ENCODE measurements around the gene MDFIC.
A peak's percentile ranks its signal among the peaks of the same experiment; 100 is the strongest.

The MDFIC gene

DNA sequence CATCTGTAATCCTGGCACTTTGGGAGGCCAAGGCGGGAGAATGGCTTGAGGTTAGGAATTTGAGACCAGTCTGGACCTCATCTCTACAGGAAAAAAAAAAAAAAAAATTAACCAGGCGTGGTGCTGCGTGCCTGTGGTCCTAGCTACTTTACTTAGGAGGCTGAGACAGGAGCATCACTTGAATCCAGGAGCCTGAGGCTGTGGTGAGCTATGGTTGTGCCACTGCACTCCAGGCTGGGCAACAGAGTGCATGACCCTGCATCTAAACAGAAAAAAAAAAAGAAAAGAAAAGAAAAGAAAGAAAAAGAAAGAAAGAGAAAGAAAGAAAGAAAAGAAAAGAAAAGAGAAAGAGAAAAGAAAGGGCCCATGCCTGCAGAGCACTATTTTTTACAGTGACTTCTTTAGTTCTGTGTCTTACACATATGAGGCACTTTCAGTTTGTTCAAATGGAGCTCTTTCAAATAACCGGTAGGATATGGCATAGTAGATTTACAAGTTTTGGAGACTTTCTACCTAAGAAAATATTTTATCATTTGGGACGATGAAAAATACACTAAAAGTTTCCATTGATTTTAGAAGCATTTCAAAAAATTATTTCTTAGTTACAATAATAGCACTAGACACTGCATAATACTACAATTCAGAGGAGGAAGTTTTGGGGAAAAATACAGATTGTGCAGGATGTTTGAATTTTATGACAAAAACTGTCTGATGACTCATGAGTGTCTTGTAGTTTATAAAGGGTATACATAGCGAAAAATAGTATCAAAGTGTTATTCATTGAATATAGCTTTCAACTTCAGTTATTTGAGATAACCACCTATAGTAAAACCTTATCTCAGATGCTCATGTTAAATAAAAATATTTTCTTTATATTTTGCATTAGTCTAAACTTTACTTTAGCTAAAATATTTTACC lies 75.9 kb downstream of the MDFIC start:
- no peak for DNase-seq

DNA sequence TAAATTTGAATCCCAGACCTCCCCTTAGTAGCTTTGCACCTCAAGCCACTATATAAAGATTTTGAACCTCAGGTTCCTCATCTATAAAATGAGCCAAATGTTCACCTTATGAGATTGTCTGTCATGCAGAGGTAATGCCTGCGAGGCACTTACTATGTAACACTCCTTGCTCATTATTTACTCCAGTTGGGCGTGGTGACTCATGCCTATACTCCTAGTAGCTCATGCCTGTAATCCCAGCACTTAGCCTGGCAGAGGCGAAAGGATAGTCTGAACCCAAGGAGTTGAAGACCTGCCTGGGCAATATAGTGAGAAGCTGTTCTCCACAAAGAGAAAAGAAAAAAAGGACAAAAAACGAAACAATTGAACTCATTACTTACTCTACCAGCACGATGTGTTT lies 82.2 kb downstream of the MDFIC start:
- no peak for DNase-seq

DNA sequence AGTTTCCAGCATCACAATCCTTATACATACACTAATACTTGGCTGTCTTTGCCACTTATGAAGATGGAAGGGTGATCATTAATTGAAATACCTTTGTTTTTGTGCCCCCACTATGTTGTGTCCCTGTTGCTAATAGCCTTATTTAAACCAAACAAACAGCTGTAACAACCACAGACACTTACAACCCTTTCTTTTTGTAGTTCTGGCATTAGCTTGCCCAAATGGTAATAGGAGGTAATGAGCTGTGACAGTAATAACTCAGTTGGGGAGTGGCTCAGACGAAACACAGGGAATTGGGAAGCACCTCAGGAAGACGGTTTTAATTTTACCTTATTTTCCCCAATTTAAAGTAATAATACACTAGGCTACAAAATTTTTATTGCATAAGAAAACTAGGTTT lies 83.4 kb downstream of the MDFIC start:
- no peak for DNase-seq

DNA sequence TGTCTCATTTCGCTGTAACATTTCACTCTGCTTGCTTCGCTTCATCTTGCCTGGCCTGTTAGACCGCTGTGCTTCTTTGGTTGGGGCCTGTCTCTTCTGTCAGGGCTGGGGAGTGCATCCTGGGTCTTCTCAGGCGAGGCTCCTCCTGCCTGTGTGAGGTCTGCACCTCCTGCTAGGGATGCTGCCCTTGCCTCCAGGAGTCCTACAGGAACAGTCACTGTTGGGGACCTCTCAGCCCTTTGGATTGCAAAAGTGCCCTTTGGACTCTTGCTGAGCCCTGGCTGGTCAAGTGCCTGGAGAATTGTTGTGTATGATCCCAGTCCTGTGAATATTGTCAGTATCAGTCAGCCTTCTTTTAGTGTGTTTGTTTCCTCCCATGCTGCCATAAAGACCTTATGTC lies 84.1 kb downstream of the MDFIC start:
- no peak for DNase-seq

DNA sequence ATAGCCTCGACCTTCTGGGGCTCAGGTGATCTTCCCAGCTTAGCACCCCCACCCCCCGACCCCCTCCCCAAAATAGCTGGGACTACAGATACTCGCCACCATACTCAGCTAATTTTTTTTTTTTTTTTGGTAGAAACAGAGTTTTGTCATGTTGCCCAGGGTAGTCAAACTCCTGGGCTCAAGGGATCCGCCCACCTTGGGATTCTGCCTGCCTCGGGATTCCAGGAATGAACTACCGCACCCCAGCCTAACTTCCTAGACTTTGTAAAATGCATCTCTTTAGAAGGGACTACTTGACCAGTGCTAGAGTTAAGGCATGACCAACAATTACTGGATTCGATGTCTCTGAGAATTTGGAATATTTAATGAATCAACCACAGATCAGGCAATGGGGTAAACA lies 85.9 kb downstream of the MDFIC start:
- DNase-seq, result no peak

DNA sequence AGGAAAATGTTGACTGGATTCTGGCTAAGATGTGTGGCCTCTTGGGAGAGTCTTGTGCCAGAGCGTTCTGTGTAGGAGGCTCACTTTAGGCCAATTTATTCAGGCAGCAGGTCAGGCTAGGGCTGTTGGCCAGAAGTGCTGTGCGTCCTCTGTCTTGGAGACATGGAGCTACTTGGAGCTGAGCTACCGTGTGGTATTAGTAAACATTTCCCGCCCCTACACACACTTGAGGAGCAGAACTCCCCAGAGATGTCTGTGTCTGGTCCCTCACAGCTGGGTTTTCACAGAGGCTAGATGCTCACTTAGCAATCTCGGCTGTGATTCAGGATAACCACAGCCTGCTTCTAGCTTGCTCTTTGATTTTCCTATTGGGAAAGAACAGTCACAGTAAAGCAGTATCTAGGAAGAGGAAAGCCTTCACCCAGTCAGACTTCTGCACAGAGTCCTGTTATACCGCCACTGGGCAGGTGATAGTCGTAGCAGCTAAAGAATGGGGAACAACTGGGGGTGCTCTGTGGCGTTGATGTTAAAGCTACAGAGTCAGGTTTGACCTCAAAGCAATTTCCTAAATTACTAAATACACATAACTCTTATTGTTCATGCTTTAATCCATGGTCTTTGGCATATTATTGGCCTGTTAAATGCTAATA lies 86.7 kb downstream of the MDFIC start:
- peak; percentile 59 for DNase-seq

DNA sequence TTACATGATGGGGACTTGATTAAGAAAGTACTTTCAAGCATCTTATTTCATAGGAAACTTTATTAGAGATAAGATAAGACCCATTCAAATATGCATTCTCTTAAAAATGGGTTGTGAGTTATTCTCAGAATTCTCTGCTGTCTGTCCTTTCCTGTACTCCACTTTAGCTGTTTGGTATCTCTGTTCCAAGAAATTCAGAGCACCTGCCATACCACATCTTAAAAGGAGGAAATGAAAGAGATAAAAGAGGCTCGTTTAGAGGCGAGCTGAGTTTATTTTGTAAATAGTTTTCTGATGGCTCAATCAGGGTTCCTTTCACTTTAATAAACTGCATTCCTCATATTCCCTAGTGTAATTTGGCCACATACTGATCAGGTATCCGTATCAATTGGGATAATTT lies 87.2 kb downstream of the MDFIC start:
- no peak for DNase-seq

DNA sequence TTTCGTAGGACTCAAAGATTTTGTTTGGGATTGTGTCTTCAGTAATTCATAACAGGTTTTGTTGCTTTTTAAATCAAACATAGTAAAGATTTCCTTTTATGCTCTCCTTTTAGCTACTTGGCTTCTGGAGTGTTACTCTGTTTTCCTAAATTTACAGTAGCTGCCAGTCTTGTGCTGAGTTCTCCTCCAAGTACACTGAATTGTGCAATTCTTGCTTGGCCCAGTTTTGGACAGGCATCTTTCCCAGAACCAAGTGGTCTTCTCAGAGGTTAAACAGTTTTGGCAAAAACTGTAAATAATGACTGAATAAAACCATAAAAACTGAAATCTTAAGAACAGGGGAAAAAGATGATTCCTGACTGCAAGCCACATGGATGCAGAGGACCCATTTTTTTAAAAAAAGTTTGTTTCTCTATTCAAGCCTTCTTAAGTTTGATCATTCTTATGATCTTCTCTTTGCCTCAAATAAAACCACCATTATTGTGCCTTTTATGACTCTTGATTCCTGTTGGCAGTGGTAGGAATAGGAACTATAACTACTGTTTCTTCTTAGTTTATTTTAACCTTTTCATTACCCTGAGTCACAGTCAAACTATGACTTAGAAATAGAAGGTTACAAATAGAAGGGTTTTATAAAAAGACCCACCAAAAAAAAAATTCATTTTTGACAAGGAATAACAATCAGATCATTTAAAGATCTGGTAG lies 88.0 kb downstream of the MDFIC start:
- no peak for DNase-seq

DNA sequence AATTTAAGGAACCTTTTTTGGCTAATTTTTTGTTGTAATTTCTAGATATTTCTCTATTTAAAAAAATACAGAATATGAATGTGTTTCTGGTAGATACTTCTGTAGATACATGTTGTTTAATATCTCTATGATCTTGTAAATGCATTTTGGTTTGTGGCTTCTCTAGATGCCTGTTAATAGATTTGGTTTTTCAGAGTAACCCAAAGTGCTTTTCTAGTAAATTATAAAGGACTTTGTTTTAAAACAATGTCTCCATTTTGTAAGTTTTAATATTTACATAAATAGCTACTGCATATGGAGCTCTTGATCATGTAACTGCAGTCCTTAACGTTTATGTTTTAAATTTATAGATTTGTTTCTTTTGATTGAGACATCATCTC lies 88.5 kb downstream of the MDFIC start:
- DNase-seq, result no peak

DNA sequence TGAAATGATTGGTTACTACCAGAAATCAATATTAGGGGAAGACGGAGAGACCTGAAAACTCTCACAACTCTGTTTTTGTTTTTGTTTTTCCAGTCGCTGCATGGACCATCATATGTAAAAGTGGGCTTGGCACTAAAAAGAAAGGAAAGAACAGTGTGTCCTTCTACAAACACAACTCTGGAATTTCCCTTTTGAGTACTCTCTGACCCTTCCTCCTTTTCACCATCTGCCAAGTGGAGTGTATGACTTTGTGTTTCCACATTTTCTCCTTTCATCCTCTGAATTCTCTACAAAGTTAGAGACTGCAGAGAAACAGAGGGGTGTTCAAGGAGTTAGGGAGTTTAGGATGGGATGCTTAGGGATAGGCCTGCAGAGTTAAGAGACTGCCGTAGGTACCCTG lies 92.0 kb downstream of the MDFIC start:
- no peak for DNase-seq

DNA sequence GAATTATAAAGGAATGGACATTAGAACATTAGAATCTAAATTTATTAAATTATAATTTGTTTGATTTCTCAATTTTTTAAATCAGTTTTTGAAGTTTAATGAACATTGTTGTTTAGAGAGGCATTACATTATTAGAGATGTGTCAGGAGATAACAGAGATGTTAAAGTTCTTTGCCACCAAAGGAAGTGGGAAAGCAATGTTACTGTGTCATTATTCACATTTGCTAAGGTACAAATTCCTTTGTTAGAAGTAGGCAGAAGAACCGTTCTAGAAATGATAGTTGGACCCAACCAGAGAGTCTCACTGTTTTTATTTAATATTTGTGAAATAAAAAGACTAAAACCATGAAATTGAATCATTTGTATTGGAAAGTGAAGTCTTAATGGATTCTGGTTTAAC lies 92.9 kb downstream of the MDFIC start:
- DNase-seq, result no peak

DNA sequence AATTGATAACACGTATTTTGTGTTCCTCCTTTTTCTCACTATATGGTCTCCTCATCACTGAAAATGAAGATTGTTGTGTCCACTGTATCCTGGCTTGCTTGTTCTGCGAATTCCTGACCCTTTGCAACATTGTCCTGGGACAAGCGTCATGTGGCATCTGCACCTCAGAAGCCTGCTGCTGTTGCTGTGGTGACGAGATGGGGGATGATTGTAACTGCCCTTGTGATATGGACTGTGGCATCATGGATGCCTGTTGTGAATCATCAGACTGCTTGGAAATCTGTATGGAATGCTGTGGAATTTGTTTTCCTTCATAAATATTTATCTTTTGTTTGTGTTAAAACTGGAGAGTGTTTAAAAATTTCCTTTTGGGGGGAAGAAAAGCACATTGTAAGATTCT lies 93.7 kb downstream of the MDFIC start:
- DNase-seq, result peak; percentile 73

DNA sequence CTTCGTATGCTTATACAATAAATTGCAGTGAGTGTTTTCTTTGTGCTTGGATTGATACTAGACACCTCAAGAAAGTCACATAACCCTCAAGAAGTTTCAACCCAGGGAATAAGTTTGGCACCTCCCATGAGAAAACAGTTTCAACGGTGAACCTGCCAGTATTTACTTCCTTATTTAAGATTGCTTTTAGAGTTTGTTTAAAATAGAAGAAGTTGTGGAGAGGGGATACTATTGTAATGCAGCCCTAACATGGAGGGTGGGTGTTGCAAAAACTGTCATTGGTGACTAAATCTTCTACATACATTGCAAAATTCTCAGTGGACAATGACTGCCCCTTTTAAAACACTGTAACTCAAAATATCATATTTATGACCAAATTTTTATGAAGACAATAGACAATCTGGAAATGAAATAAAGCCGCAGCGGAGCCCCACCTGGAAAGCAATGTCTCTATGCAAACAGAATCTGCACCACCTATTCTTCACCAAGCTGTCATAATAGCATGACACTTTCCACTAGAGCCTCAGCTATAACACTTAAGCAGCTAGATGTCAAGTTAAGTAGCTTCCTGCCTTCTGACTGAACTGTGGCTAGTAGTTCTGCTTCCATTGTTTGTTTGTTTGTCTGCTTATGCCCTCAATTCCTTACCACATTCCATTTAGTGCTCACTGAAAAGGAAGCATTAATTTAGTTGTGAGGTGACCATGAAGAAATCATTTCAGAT lies 98.2 kb downstream of the MDFIC start:
- no peak for DNase-seq

DNA sequence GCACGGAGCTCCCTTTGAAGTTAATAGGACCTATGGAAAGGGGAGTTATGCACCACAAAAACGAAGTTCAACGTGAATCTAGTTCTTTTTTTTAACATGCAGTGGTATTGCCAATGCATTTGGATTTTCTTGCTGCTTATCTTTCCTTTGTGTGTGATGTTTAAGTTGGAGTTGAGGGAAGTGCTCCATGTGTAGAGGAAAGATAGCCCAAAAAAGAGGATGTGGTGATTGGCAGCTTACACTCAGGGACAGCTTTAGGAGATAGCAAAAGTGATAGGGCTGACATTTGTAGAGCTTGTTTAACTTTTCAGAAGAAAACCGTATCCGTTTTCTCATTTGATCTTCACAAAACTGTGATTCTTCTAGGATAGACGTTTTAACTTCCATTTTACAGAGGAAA lies 101.3 kb downstream of the MDFIC start:
- DNase-seq, result no peak

DNA sequence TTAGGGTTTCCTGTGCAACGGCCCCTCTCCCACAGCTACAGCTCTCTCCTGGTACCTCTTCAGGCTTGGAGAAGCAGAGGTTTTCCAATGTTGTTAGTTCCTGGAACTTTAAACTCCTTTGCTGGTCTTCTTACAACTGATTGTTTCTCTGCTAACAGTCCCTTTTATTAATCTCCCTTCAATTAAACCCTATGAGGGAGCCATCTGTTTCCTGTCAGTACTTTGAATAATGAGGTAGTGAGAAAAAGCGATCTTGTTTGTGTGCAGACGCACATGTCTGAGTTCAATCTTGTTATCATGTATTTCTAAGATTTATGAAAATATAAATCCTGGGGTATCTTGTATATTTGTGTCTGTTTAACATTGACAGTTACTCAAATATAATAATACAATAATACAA lies 102.4 kb downstream of the MDFIC start:
- DNase-seq, result no peak

DNA sequence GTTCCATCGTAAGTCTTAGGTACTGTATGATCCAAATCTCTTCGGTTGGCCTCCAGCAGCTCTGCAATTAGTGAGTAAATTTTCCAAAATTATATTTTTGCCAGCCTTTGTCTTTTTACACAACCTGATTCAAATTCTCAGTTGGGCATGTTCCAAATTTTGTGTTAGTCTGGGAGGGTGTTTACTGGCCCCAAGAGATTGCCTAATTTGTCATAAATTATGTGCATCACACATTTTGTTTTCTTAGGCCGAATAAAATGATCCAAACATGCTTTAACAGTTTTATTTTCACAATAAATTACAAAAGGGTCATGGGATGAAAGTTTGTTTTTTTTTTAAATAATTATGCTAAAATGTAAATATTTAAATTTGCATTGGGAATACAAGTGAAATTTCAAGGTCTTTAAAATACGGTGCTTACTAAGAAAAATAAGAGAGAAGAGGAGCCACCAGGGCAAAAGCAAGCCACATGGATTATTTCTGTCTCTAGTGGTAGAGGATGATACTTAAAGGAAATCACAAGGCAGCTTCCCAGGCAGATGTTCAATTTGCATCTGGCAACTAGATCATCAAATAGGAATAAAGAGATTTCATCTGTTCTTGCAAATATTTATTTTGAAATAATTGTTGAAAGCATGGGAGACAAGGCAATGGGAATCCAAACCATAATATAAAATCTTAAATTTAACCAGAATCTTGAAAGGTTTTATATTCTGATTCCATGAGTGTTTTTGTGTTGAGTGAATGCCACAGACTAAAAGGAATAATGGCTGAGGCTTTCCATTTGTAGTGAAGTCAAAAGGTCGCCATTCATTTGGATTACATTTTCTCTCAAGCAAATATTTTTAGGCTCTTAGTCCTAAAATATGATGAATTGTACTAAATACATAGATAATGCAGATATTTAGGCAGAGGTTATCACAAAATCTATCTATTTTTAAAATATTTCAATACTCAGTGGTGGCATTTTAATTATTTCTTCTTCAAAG lies 111.1 kb downstream of the MDFIC start:
- DNase-seq, result no peak

DNA sequence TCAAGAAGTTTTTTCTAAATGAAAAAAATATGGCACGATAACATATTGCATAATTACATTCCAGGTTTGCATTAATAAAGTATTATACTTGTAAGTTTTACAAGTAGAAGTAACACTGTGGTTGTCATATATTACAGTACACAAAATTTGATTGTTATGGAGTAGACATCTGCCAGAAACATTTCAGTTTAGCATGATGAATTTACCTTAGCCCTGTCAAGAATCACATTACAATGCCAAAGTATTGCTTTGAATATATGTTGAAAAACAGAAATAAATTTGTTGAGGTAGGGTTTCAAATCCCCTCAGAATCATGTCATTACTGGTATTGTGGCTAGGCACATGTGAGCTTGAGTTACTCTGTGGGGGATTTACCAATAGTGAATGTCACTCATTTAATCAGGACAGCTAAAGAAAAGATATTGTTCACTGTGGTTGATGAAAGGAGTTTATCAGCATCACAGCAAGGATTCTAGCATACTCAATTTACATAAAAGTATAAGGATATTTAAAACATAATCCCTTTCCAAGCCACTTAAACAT lies 112.1 kb downstream of the MDFIC start:
- no peak for DNase-seq

DNA sequence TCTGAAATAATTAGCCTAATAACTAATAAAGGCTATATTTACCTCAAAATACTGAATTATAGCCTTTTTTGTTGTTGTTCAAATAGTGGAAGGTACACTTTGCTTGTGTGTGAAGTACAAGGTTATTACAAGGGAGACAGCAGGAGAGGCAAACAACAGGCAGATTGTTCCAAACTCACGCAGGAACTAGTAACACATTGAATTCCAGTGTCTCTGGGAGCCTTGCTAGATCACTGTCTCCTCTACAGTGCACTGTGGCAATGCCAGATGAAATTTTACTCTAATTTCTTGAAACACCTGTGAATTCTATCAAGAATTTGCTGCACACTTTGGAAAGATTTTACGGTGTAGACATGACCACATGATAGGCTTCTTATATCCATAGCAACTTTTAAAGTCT lies 112.6 kb downstream of the MDFIC start:
- no peak for DNase-seq

DNA sequence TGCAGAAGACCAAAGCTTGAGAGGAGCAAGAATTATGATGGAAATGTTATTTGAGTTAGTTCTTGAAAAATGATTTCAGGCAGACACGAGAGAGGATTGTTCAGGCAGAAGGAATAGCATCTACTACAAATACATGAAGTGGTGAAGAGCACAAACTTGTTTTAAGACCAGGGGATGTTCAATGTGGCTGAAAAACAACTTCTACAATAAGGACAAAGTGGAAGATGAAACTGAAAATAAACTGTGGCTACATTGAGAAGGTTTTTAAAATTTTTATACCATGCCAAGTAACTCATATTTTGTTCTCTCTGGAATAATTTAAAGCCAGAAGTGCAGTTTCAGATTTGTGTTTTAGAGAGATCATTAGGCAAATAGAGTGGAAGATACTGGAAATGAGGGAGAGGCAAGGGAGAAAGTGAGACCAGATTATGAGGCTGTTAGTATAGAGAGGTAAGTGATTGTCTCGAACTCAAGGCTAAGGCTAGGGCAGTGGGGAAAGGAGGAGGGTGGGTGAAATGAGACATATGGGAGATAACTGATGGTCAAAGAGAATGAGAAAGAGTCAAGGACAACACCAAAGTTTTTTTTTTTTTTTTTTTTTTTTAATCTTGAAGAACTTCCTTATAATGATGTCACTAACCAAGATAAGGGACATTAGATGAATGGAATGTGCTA lies 115.4 kb downstream of the MDFIC start:
- no peak for DNase-seq

DNA sequence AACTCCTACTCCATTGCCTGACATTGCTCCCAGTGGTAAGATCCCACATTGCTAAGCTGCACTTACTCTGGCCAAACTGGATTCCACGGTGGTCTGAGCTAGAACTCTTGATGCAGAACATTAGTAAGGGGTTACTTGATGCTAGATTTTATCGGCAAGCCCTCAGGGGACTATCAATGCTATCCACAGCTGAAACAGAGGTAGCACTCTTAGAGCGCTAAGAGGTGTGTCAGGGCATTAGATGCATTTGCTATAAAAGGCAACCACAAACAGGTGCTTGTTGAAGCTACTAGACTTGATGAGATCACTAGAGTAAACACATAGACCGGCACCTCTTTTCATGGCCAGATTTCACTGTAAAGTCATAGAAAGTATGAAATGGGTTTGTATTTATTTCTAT lies 116.3 kb downstream of the MDFIC start:
- DNase-seq, result no peak

DNA sequence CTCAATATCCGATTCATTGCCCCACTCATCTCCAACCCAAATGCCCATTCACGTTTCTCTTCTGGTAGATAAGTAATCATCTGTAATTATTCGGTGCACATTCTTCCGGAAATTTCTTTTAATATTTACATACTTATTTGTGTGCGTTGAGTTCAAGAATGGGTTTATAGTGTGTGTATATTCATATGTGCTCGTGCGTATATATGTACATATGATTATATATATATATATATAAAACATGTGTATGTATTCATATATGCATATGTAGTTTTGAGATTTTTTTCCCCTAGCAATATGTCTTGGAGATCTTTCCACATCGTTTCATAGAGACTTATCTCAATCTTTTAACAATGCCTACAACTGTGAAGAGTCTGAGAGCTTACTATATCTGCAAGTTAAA lies 118.2 kb downstream of the MDFIC start:
- DNase-seq, result no peak

Measured in fibroblast of skin of scalp (primary cell).